Panc1 (cell line): ENCODE results near the gene TRIM2. TPM values are rescaled to one million over a fixed set of nuclear protein-coding genes. Genes with fewer than 3 reads are reported as not detected.

Experiments
- ATAC-seq: fragments of 200-7000 bp; cut with Tn5 transposase; 2 replicates; pipeline ENCODE4 v1.9.1; 2020; ENCODE audit warnings: mild to moderate bottlenecking, moderate library complexity
- BruUV-seq: library from RNA; stranded (reverse); fragments of 400-500 nt; replicated peaks from 2 replicates; lab custom pipeline; 2021; lab: Mats Ljungman, UMichigan
- CTCF ChIA-PET: fragments of 300-600 bp; sonication (Branson Sonifier 250); formaldehyde crosslinking; loops from one replicate; lab custom pipeline; 2022; ENCODE audit warnings: antibody characterized with exemption; lab: Charles Lee
- POLR2A ChIA-PET: fragments of 300-600 bp; sonication (Branson Sonifier 250); formaldehyde crosslinking; loops from one replicate; lab custom pipeline; 2022; ENCODE audit warnings: antibody characterized with exemption; lab: Charles Lee
- DNase-seq: peaks from one replicate; pipeline ENCODE4 v3.0.0-alpha.2; 2010; ENCODE audit warnings: low read depth, low spot score
- H3K27ac ChIP-seq: 2 replicates; pipeline ENCODE4 v1.5.1; 2011; ENCODE audit warnings: mild to moderate bottlenecking, low read length, inconsistent platforms
- H3K27me3 ChIP-seq: fragments of 200-500 bp; sonication (Bioruptor generic); 2 replicates; pipeline ENCODE4 v1.6.0; 2014; ENCODE audit warnings: low read length, inconsistent platforms; ENCODE audit not compliant: control insufficient read depth, insufficient read depth
- H3K36me3 ChIP-seq: fragments of 200-500 bp; sonication (Bioruptor generic); 2 replicates; pipeline ENCODE4 v1.5.1; 2014; ENCODE audit warnings: inconsistent platforms, mild to moderate bottlenecking, low read length, moderate library complexity; ENCODE audit not compliant: control insufficient read depth, insufficient read depth
- H3K4me1 ChIP-seq: 2 replicates; pipeline ENCODE4 v1.5.1; 2011; ENCODE audit warnings: inconsistent platforms, mild to moderate bottlenecking, low read length, moderate library complexity; ENCODE audit not compliant: control insufficient read depth, insufficient read depth
- H3K4me3 ChIP-seq, 2 experiments: 2 replicates each; pipeline ENCODE4 v1.5.1; 2011 to 2012; ENCODE audit warnings: low read depth in 2 of 2, low read length in 2 of 2, mild to moderate bottlenecking in 2 of 2, inconsistent platforms in 1 of 2, moderate library complexity in 1 of 2
- H3K9me3 ChIP-seq: fragments of 200-500 bp; sonication (Bioruptor generic); 2 replicates; pipeline ENCODE4 v1.5.1; 2014; ENCODE audit warnings: low read depth, mild to moderate bottlenecking, inconsistent platforms, low read length, moderate library complexity; ENCODE audit not compliant: control insufficient read depth, insufficient read depth
- CTCF ChIP-seq: fragments of 450-650 bp; IDR thresholded peaks from 2 replicates; pipeline ENCODE4 v1.5.1; 2017; ENCODE audit warnings: mild to moderate bottlenecking
- POLR2AphosphoS5 ChIP-seq: IDR thresholded peaks from 2 replicates; pipeline ENCODE4 v1.6.1; 2012; ENCODE audit warnings: mild to moderate bottlenecking, low read depth, low read length, moderate library complexity
- REST ChIP-seq, 2 experiments: IDR thresholded peaks; 2 replicates each; pipeline ENCODE4 v1.6.1; 2011 to 2012; ENCODE audit warnings: low read depth in 2 of 2, control low read depth in 1 of 2, low read length in 1 of 2, mild to moderate bottlenecking in 1 of 2, moderate library complexity in 1 of 2; ENCODE audit not compliant: insufficient read depth in 1 of 2
- SIN3A ChIP-seq: IDR thresholded peaks from 2 replicates; pipeline ENCODE4 v1.6.1; 2012; ENCODE audit warnings: low read depth, mild to moderate bottlenecking, low read length, moderate library complexity, borderline replicate concordance; ENCODE audit not compliant: insufficient read depth
- TCF7L2 ChIP-seq: IDR thresholded peaks from 2 replicates; pipeline ENCODE4 v1.6.1; 2011; ENCODE audit warnings: mild to moderate bottlenecking, low read depth, low read length, inconsistent platforms
- in situ Hi-C: cut with HindIII; loops from 2 replicates; pipeline ENCODE4 v1.10.0; 2016; ENCODE audit warnings: low sequenced_read_pairs, low pct_unique_long_range_greater_than_20kb
- intact Hi-C: fragments of 100-400 bp; cut with micrococcal nuclease; formaldehyde crosslinking; loops from one replicate; pipeline ENCODE4 v1.10.0; 2022; ENCODE audit not compliant: unreplicated experiment
- total RNA-seq: library from RNA; stranded (reverse); gene quantifications from one replicate; pipeline ENCODE4 v1.2.1, GENCODE V29; 2021; ENCODE audit not compliant: unreplicated experiment

The TRIM2 gene
- total RNA-seq, 1 experiment from 2014 or later: 18.9 TPM

- in situ Hi-C loops: no loop called here
- Histone ChIP-seq H3K27ac (peak within 1 kb of the TSS; percentile 89), H3K4me1 (peaks cover 18% of the 10 kb centered on the region), H3K36me3 (no peaks in the 10 kb centered on the region; the same call in 1 of the 2 replicates), H3K27me3 (no peaks in the 10 kb centered on the region), H3K9me3 (no peaks in the 10 kb centered on the region), H3K4me3 (peak within 1 kb of the TSS; percentile 71 to 77)
- intact Hi-C loops: loop anchor here (2.0 to 10.0 kb wide), 3 partner anchors 230 to 400 kb away; no protein-coding TSS in a partner anchor
- ChIA-PET CTCF (interaction anchor here (1.0 kb wide), 1 partner anchor 96 kb away, joined by 3 read pairs; no protein-coding TSS in a partner anchor), POLR2A (no interaction called here)
- no peak for DNase-seq
- peak; percentile 97 for ATAC-seq
- TF ChIP-seq REST (IDR thresholded peaks at IDR 0.05; ENCODE audit: insufficient read depth in 1 of 2, low read depth in 2 of 2, low read length in 1 of 2) (no peak), POLR2AphosphoS5 (peak; percentile 72), TCF7L2 (no peak), CTCF (peak; percentile 95), SIN3A (peak; percentile 97)
- BruUV-seq: no TSS peak
These were observed 140.1 kb downstream of the TRIM2 start, which contains the start of gene MND1 for GRCh38 chr4:153344131-153345011. MND1 (plus strand) TSS chr4:153344688; CDS start chr4:153344738, 50 bp downstream.

GRCh38 chr4:153345012-153345981 lies 141.1 kb downstream of the TRIM2 start:
- peak; percentile 70 for ATAC-seq
- H3K4me1 ChIP-seq: peaks cover 18% of the 10 kb centered on the region
- TF ChIP-seq SIN3A (no peak), REST (IDR thresholded peaks at IDR 0.05; ENCODE audit: insufficient read depth in 1 of 2, low read depth in 2 of 2, low read length in 1 of 2) (no peak), CTCF (no peak), POLR2AphosphoS5 (no peak), TCF7L2 (no peak)
- peak overlapping the region; percentile 71 to 77 for H3K4me3 ChIP-seq
- TSS peak; percentile 85 for BruUV-seq
- intact Hi-C loops (loop anchor here (2.0 to 10.0 kb wide), 2 partner anchors 230 to 400 kb away; no protein-coding TSS in a partner anchor), in situ Hi-C loops (no loop called here)
- no peaks in the 10 kb centered on the region for H3K27me3 ChIP-seq
- H3K27ac ChIP-seq: peak overlapping the region; percentile 89
- DNase-seq: no peak
- no peaks in the 10 kb centered on the region for H3K9me3 ChIP-seq
- CTCF ChIA-PET: interaction anchor here (0.7 kb wide), 1 partner anchor 73 kb away, joined by 4 read pairs; no protein-coding TSS in a partner anchor
- H3K36me3 ChIP-seq: peaks cover 2% of the 10 kb centered on the region; the same call in 1 of the 2 replicates
- POLR2A ChIA-PET: no interaction called here
